CD4-positive, alpha-beta T cell (primary cell): Measurements from ENCODE around the gene UQCC2. TPM values are rescaled to one million over a fixed set of nuclear protein-coding genes. Genes with fewer than 3 reads are reported as not detected.
A peak's percentile ranks its signal among the peaks of the same experiment; 100 is the strongest.

Experiments
- ATAC-seq: fragments of 200-7000 bp; cut with Tn5 transposase; one replicate; pipeline ENCODE4 v1.10.0; 2022; ENCODE audit warnings: mild to moderate bottlenecking; ENCODE audit not compliant: poor library complexity
- CTCF ChIA-PET: fragments of 350-600 bp; sonication (Branson Sonifier 250); formaldehyde crosslinking; loops from one replicate; lab custom pipeline; 2021; ENCODE audit warnings: antibody characterized with exemption, inconsistent platforms; lab: Charles Lee
- POLR2A ChIA-PET: fragments of 350-600 bp; sonication (Branson Sonifier 250); formaldehyde crosslinking; loops from one replicate; lab custom pipeline; 2021; ENCODE audit warnings: antibody characterized with exemption, inconsistent platforms; lab: Charles Lee
- DNase-seq, 14 experiments: peaks; one replicate each; pipeline ENCODE4 v3.0.0-alpha.2; 2013 to 2020; ENCODE audit warnings: mixed read lengths in 2 of 14
- H3K27ac ChIP-seq, 2 donors: one replicate each; pipeline versions ENCODE4 v1.5.1 to v1.7.0; 2013; ENCODE audit warnings: low read length in 2 of 2, low read depth in 1 of 2, mild to moderate bottlenecking in 1 of 2
- H3K27me3 ChIP-seq, 2 experiments: 1 replicate in 1 of 2; 2 replicates in 1 of 2; pipeline versions ENCODE4 v1.6.1 to v1.7.0; 2013; ENCODE audit warnings: low read length in 2 of 2, control low read depth in 1 of 2, mild to moderate bottlenecking in 1 of 2, moderate library complexity in 1 of 2; ENCODE audit not compliant: insufficient read depth in 2 of 2, control insufficient read depth in 1 of 2
- H3K36me3 ChIP-seq: one replicate; pipeline ENCODE4 v1.6.1; 2013; ENCODE audit warnings: low read length, control low read depth; ENCODE audit not compliant: insufficient read depth
- H3K4me1 ChIP-seq: one replicate; pipeline ENCODE4 v1.6.1; 2013; ENCODE audit warnings: low read length, control low read depth; ENCODE audit not compliant: insufficient read depth
- H3K4me3 ChIP-seq: one replicate; pipeline ENCODE4 v1.5.1; 2013; ENCODE audit warnings: mild to moderate bottlenecking, low read length, moderate library complexity
- H3K9me3 ChIP-seq, 2 experiments: 1 replicate in 1 of 2; 2 replicates in 1 of 2; pipeline versions ENCODE4 v1.6.1 to v1.7.0; 2013; ENCODE audit warnings: low read length in 2 of 2, mild to moderate bottlenecking in 2 of 2, control low read depth in 1 of 2, moderate library complexity in 1 of 2; ENCODE audit not compliant: control insufficient read depth in 1 of 2, insufficient read depth in 1 of 2
- H3K27ac Mint-ChIP-seq: one replicate; pipeline ENCODE4 v1.8.0; 2020; ENCODE audit warnings: mixed read lengths
- H3K27me3 Mint-ChIP-seq: one replicate; pipeline ENCODE4 v1.8.0; 2021; ENCODE audit warnings: mixed read lengths
- H3K36me3 Mint-ChIP-seq: one replicate; pipeline ENCODE4 v1.8.0; 2021; ENCODE audit warnings: low read depth, mixed read lengths
- H3K4me1 Mint-ChIP-seq: one replicate; pipeline ENCODE4 v1.8.0; 2021; ENCODE audit warnings: low read depth, mixed read lengths
- H3K4me3 Mint-ChIP-seq: one replicate; pipeline ENCODE4 v1.8.0; 2020; ENCODE audit warnings: mild to moderate bottlenecking, mixed read lengths
- H3K9me3 Mint-ChIP-seq: one replicate; pipeline ENCODE4 v1.8.0; 2020; ENCODE audit warnings: mixed read lengths
- intact Hi-C, 2 experiments: fragments of 100-400 bp; cut with DNase I in 1 of 2; cut with micrococcal nuclease in 1 of 2; formaldehyde crosslinking; loops; one replicate each; pipeline versions ENCODE4 v1.15.1 to v1.9.0; 2023 to 2025; cut with DNase I, micrococcal nuclease
- total RNA-seq, 174 experiments: library from RNA in 2 of 174; stranded (reverse) in 2 of 174; gene quantifications; one replicate each; pipeline ENCODE4 v1.2.3 and lab custom pipeline; 2021 to 2026
- TF ChIP-seq, protein P1 (sequence below): fragments of 200-600 bp; IDR thresholded peaks from one replicate; pipeline ENCODE4 v1.8.0; 2022; ENCODE audit warnings: antibody characterized with exemption, mild to moderate bottlenecking

The UQCC2 gene
- total RNA-seq, 2 experiments from 2014 or later, result 8.7 to 9.3 TPM

DNA sequence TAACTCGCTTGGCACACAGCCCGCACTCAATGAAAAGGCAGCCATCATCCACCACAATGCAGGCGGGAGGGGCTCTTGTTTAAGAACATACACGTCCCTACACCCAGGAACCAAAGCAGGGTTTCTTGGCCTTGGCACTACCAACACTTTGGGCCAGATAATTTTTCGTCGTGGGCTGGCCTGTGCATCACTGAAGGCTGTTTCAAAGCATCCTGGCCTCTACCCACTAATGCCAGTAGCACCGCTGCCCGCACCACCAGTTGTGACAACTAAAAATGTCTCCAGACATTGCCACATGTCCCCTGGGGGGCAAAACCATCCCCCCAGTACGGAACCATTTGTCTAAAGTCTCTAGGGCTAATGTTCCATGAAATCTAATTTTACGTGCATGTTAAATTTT, 13.0 kb downstream of the UQCC2 start:
- H3K4me3 Mint-ChIP-seq, result no peak overlapping the region
- H3K4me1 ChIP-seq, result peaks cover 62% of the 10 kb centered on the region
- TF ChIP-seq, protein P1, sequence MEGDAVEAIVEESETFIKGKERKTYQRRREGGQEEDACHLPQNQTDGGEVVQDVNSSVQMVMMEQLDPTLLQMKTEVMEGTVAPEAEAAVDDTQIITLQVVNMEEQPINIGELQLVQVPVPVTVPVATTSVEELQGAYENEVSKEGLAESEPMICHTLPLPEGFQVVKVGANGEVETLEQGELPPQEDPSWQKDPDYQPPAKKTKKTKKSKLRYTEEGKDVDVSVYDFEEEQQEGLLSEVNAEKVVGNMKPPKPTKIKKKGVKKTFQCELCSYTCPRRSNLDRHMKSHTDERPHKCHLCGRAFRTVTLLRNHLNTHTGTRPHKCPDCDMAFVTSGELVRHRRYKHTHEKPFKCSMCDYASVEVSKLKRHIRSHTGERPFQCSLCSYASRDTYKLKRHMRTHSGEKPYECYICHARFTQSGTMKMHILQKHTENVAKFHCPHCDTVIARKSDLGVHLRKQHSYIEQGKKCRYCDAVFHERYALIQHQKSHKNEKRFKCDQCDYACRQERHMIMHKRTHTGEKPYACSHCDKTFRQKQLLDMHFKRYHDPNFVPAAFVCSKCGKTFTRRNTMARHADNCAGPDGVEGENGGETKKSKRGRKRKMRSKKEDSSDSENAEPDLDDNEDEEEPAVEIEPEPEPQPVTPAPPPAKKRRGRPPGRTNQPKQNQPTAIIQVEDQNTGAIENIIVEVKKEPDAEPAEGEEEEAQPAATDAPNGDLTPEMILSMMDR, result no peak
- no peak for DNase-seq
- no peak overlapping the region for H3K4me3 ChIP-seq
- ChIA-PET POLR2A (no interaction called here), CTCF (no interaction called here)
- H3K27ac Mint-ChIP-seq, result peak overlapping the region; percentile 84
- no peaks in the 10 kb centered on the region for H3K27me3 ChIP-seq
- no peaks in the 10 kb centered on the region for H3K27me3 Mint-ChIP-seq
- ATAC-seq, result no peak
- intact Hi-C loops, result loop anchor here in 1 of 2 experiments (5.0 to 10.0 kb wide), 2 partner anchors 66 to 244 kb away; partner anchors contain the start of gene ZBTB9
- peak overlapping the region in 1 of 2 donors; percentile 24 for H3K27ac ChIP-seq
- H3K4me1 Mint-ChIP-seq, result peaks cover 68% of the 10 kb centered on the region
- H3K9me3 Mint-ChIP-seq, result no peaks in the 10 kb centered on the region
- peaks cover 33% of the 10 kb centered on the region for H3K36me3 ChIP-seq
- peaks cover 30% of the 10 kb centered on the region for H3K36me3 Mint-ChIP-seq
- H3K9me3 ChIP-seq, result no peaks in the 10 kb centered on the region

DNA sequence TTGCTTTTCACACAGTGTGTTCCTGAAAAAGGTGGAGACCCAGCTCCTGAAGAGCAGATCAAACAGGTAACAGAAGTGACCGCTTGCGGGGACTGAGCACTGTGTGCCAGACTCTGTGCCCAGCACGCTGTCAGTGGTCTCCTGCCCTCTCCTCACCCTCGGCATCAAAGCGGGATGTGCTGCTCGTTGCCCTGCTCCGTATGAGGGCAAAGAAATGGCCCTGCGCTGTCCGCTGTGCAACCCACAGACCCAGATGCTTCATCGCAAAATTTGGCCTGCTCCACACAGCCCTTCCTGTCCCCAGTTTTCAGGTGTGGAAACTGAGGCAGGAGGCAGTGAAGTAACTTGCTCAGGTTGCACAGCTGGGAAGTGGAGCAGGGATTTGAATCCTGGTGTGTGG, 13.7 kb downstream of the UQCC2 start:
- Mint-ChIP-seq H3K27ac (peak overlapping the region; percentile 97), H3K4me1 (peaks cover 73% of the 10 kb centered on the region), H3K9me3 (no peaks in the 10 kb centered on the region), H3K36me3 (peaks cover 30% of the 10 kb centered on the region), H3K4me3 (no peak overlapping the region), H3K27me3 (no peaks in the 10 kb centered on the region)
- peaks cover 68% of the 10 kb centered on the region for H3K4me1 ChIP-seq
- intact Hi-C loops, result loop anchor here in 1 of 2 experiments (5.0 to 10.0 kb wide), 2 partner anchors 66 to 243 kb away; partner anchors contain the start of gene ZBTB9
- TF ChIP-seq, protein P1, result no peak
- H3K4me3 ChIP-seq, result no peak overlapping the region
- H3K27me3 ChIP-seq, result no peaks in the 10 kb centered on the region
- DNase-seq (no peak), ATAC-seq (no peak)
- ChIA-PET CTCF (interaction anchor here (1.3 to 2.0 kb wide), 2 partner anchors 14 to 108 kb away, joined by 4 to 9 read pairs; partner anchors contain the start of gene UQCC2), POLR2A (interaction anchor here (0.6 to 1.4 kb wide), 5 partner anchors 13 to 166 kb away, joined by 4 to 7 read pairs (median 6); partner anchors contain the start of genes BAK1, ITPR3 and UQCC2)
- no peaks in the 10 kb centered on the region for H3K9me3 ChIP-seq
- H3K27ac ChIP-seq, result peak overlapping the region; percentile 77 to 88
- peaks cover 40% of the 10 kb centered on the region for H3K36me3 ChIP-seq

DNA sequence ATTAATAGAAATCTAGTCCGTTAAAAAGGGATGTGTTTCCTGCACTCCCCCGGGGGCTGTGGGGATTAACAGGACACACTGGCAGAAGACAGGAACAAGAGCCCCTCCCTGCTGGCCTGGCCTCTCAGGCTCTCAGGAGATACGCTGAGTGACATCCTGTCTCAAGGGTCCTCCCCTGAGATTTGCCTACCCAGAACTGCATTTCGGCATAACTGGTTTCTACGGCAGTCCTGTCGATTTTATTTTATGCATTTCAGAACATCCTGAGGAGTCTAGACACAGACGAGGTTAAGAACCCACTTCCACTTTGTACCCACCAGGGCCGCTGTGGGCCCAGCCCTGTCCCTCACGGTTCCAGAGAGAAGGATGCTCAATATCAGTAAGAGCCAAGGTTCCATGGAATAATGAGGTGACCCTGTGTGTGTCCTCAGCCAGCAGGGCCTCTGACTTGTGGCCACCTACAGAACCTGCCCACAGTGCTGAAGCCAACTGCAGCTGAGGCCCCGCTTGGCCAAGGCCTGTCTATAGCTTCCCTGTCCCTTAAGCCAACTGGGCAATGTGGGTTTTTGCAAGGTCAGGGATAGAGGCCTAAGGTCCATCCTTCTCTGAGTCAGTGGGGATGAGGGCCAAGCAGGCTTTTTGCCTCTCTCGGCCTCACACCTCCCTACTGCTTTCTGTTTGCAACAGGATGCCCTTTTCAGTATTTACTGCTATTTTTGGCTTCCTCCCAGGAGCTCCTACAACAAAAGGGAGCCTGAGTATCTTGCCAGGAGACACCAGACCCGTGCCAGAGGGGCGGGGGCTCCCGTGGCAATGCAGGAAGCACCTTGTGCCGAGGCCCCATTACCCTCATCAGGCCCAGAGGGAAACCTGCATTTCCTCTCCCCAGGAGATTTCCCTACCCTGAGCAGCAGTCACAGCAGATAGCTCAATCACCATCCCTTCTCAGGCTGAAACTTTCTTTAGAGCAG, 14.7 kb downstream of the UQCC2 start:
- ChIA-PET POLR2A (interaction anchor here (0.6 to 1.4 kb wide), 7 partner anchors 14 to 1725 kb away, joined by 3 to 7 read pairs (median 5); partner anchors contain the start of genes BAK1, ITPR3, LEMD2 and UQCC2), CTCF (interaction anchor here (1.3 to 2.0 kb wide), 2 partner anchors 15 to 107 kb away, joined by 4 to 9 read pairs; partner anchors contain the start of gene UQCC2)
- Histone ChIP-seq H3K4me1 (peaks cover 78% of the 10 kb centered on the region), H3K36me3 (peaks cover 44% of the 10 kb centered on the region), H3K27me3 (no peaks in the 10 kb centered on the region), H3K27ac (peak overlapping the region; percentile 77 to 88), H3K4me3 (no peak overlapping the region), H3K9me3 (no peaks in the 10 kb centered on the region)
- Mint-ChIP-seq H3K27me3 (no peaks in the 10 kb centered on the region), H3K4me3 (peak overlapping the region; percentile 54), H3K9me3 (no peaks in the 10 kb centered on the region), H3K27ac (peak overlapping the region; percentile 97), H3K36me3 (peaks cover 39% of the 10 kb centered on the region), H3K4me1 (peaks cover 83% of the 10 kb centered on the region)
- TF ChIP-seq, protein P1, result no peak
- intact Hi-C loops, result loop anchor here in 1 of 2 experiments (1.0 to 10.0 kb wide), 3 partner anchors 14 to 242 kb away; partner anchors contain the start of genes UQCC2 and ZBTB9
- DNase-seq, result peak in 10 of 14 experiments; percentile 19 to 71 (median 35)
- ATAC-seq, result peak; percentile 54
